ENCODE measurements around the gene GNG12.

Gene GNG12

DNA sequence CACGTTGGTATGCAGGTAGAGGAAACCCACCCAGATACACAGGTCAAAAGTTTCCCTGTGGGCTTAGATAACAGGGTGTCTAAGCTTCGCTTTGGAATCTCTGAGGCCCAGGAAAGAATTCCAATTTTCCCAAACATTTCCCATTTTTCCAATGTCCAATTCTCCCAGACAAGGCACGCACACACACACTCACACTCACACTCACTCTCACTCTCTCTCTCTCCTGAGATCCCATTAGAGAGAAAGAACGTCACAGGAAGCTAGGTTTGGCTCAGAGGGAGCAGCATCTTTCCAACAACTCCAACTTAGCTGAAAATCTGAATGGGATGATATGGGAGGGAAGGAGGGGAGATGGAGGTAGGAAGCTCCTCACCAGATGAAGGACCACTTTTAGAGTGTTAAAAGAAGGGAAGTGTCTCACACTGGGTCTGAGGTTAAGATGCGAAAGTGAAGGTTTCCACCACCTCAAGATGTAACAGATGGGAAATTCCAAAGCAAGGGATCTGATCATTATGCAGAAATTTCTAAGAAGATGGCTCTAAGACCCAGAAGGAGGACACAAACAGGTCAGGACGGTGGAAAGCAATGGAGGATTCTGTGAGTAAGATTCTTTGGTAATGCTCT lies 63.5 kb downstream of the GNG12 start:
- H3K27ac ChIP-seq = no peak overlapping the region
- POLR2A ChIA-PET (ENCODE audit: low non-redundant PET) = no interaction called here
- CTCF ChIA-PET = interaction anchor here (0.9 kb wide), 1 partner anchor 81 kb away, joined by 3 read pairs; no protein-coding TSS in a partner anchor
- TF ChIP-seq, protein P1, sequence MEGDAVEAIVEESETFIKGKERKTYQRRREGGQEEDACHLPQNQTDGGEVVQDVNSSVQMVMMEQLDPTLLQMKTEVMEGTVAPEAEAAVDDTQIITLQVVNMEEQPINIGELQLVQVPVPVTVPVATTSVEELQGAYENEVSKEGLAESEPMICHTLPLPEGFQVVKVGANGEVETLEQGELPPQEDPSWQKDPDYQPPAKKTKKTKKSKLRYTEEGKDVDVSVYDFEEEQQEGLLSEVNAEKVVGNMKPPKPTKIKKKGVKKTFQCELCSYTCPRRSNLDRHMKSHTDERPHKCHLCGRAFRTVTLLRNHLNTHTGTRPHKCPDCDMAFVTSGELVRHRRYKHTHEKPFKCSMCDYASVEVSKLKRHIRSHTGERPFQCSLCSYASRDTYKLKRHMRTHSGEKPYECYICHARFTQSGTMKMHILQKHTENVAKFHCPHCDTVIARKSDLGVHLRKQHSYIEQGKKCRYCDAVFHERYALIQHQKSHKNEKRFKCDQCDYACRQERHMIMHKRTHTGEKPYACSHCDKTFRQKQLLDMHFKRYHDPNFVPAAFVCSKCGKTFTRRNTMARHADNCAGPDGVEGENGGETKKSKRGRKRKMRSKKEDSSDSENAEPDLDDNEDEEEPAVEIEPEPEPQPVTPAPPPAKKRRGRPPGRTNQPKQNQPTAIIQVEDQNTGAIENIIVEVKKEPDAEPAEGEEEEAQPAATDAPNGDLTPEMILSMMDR (conservative IDR thresholded peaks at IDR 0.05; ENCODE audit: low read depth) = no peak
- DNase-seq (ENCODE audit: low spot score) = no peak

DNA sequence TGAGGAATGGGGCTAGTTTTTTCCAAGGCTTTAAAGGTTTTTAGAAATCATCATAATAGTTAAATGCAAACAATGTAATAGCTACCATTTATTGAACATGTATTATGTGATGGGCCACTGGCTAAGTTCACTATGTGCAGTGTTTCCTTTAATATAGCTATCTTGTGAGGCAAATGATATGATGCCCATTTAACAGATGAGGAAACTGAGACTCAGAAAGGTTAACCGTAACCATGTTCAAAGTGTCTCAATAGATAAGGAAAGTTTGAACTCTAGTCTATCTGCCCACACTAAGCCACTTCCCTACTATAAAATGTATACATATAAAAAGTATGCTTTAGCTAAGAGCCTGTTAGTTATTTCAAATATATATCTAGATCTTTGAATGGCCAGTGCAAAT lies 64.8 kb downstream of the GNG12 start:
- TF ChIP-seq, protein P1 (conservative IDR thresholded peaks at IDR 0.05; ENCODE audit: low read depth) = no peak
- no peak for DNase-seq (ENCODE audit: low spot score)
- POLR2A ChIA-PET (ENCODE audit: low non-redundant PET) = no interaction called here
- no peak overlapping the region for H3K27ac ChIP-seq
- CTCF ChIA-PET = interaction anchor here (1.1 kb wide), 1 partner anchor 78 kb away, joined by 3 read pairs; no protein-coding TSS in a partner anchor

DNA sequence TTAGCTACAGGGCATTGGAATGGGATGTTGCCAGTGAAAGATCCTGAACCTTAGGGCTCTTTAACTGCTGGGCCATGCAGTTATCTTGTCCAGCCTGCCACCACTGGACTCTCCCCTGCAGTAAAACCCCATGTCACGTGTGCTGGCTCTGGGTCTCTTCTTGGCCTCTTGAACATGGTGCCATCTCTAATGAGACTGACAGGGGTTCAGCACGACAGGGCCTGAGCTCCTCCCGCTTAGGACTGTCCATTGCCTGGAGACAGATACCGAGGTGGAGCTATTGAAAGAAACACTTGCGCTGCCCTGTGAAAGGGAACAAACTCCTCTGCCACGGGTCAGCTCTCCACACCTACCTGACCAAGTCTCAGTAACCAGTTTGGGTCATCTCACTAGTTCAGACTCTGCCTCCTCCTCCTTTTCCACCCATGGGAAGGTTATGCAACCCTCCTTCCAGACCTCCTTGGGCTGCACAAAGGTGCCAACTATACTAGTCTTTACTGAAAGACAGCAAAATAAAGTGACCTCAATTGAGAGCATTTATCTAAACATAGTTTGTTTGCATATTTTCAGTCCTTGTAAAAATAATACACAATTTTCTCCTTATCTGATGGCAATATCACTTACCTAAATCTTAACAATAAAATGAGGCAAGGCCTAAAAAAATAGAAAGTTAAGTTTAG lies 66.0 kb downstream of the GNG12 start:
- TF ChIP-seq, protein P1 (conservative IDR thresholded peaks at IDR 0.05; ENCODE audit: low read depth) = no peak
- peak overlapping the region; percentile 67 for H3K27ac ChIP-seq
- no peak for DNase-seq (ENCODE audit: low spot score)
- POLR2A ChIA-PET (ENCODE audit: low non-redundant PET) = no interaction called here
- CTCF ChIA-PET = interaction anchor here (0.6 to 1.5 kb wide), 8 partner anchors 11 to 243 kb away, joined by 3 to 5 read pairs (median 4); no protein-coding TSS in a partner anchor

DNA sequence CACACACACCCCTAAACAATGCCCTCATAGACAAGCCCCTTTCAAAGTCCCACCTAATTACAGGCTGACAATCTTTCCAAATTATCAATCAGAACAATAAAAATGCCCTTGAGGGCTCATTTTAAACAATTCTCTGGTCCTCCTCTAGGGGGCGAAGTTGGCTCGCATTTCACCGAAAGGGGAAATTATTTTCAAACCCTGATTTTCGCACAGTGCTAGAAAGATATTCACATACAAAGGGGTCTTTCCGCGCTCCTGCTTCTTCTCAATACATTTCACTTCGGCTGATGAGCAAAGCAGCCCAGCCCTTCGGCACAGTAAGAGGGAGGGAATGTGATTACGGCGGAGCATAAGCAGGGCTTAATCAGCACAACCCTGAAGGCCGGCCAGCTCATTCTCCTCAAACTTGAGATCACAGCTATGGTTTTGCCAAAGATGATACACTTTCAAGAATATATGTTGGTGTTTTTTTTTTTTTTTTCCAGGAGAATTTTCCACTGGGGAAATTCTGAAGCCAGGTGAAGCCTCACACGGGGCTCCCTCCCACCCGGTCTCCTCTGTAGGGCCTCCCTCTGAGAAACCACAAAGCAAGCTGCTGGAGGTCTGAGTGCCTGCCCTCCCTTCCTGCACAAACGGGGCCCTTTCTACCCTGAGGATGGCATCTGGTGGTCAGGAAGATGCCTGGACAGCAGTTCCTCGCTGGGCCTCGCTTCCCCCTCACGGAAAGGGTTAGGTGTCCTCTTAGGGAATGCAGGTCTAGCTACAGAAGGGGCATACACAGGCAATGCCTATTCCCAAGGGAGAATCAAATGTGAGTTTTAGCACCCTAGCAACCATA lies 66.9 kb downstream of the GNG12 start:
- peak overlapping the region; percentile 67 for H3K27ac ChIP-seq
- POLR2A ChIA-PET (ENCODE audit: low non-redundant PET) = interaction anchor here (0.6 to 0.7 kb wide), 3 partner anchors 10 to 188 kb away, joined by 4 to 5 read pairs (median 4); no protein-coding TSS in a partner anchor
- CTCF ChIA-PET = interaction anchor here (0.6 to 1.5 kb wide), 12 partner anchors 20 to 617 kb away, joined by 3 to 8 read pairs (median 4); no protein-coding TSS in a partner anchor
- TF ChIP-seq, protein P1 (conservative IDR thresholded peaks at IDR 0.05; ENCODE audit: low read depth) = peak; percentile 79
- peak; percentile 54 for DNase-seq (ENCODE audit: low spot score)

DNA sequence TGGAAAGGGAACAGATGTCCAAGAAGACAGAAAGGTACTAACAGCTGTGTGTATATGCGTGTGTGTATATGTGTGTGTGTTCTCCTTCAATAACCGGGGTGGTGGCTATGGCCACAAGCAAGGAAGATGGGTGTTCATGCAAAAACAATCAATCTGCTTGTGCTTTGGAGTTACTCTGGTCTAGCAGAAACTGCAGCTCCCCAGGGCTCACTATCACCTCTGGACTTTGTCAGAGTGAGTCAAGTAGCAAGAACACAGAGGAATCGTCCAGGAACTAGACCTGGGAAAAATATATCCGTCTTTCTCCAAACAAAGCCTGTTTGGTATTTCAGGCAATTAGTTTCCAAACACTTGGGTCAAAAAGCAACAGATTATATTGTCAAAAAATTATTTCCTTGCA lies 68.6 kb downstream of the GNG12 start:
- POLR2A ChIA-PET (ENCODE audit: low non-redundant PET) = no interaction called here
- TF ChIP-seq, protein P1 (conservative IDR thresholded peaks at IDR 0.05; ENCODE audit: low read depth) = no peak

DNA sequence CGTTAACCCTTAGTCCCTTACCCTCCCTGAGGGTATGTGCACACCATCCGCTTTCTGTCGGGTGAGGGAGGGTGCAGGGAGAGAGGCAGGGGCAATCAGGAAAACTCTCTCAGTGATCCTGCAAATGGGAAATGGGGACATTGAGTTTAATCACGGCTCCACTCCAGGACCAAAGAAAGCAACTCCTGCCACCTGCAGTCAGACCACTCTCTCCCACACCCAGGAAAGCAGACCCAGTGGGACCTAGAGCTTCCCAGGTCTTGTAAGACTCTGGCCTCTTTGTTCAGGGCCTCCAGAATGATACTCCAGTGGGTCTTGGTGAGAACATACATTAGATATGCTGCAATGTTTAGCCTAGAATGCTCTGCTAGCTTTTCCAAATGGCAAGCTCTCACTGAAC lies 71.5 kb downstream of the GNG12 start:
- peak overlapping the region; percentile 36; the same call in 1 of the 2 replicates for H3K27ac ChIP-seq
- CTCF ChIA-PET = interaction anchor here (1.1 kb wide), 1 partner anchor 200 kb away, joined by 3 read pairs; no protein-coding TSS in a partner anchor
- no peak for DNase-seq (ENCODE audit: low spot score)
- TF ChIP-seq, protein P1 (conservative IDR thresholded peaks at IDR 0.05; ENCODE audit: low read depth) = no peak
- POLR2A ChIA-PET (ENCODE audit: low non-redundant PET) = no interaction called here

More for the DNA sequence above, 68.6 kb downstream of the GNG12 start:
- CTCF ChIA-PET = interaction anchor here (1.1 kb wide), 1 partner anchor 27 kb away, joined by 3 read pairs; no protein-coding TSS in a partner anchor
- no peak for DNase-seq (ENCODE audit: low spot score)
- no peak overlapping the region for H3K27ac ChIP-seq

Data from RWPE1 (cell line).